Colon (tissue), 2 donors: Measurements from ENCODE around the gene BRWD1.
"Not testable (repeated sequence)": the region's sequence is repeated elsewhere in the genome, so short reads cannot be mapped to it uniquely, and the experiment has no call there.

Experiments used
- FAIRE-seq: peaks from 2 replicates; lab custom pipeline; 2012; peaks lifted over from hg19 to GRCh38; lab: Jason Lieb, UNC
- donor health status: control.
- donor health status: control.

The BRWD1 gene

GRCh38 chr21:39173716-39174680, 139.4 kb downstream of the BRWD1 start:
- FAIRE-seq: no peak

GRCh38 chr21:39169906-39170305, 143.5 kb downstream of the BRWD1 start:
- FAIRE-seq: no peak

- FAIRE-seq: no peak
These were observed 144.6 kb downstream of the BRWD1 start for GRCh38 chr21:39168800-39169199.

- no peak for FAIRE-seq
These were observed 148.9 kb downstream of the BRWD1 start for GRCh38 chr21:39164523-39164922.

- FAIRE-seq: no peak
These were observed 152.4 kb downstream of the BRWD1 start for GRCh38 chr21:39161064-39161463.

GRCh38 chr21:39159342-39160063, 153.9 kb downstream of the BRWD1 start:
- no peak for FAIRE-seq

- not testable (repeated sequence) for FAIRE-seq
These were observed 156.2 kb downstream of the BRWD1 start for GRCh38 chr21:39157241-39157640.

- no peak for FAIRE-seq
These were observed 157.4 kb downstream of the BRWD1 start for GRCh38 chr21:39156024-39156423.

- FAIRE-seq: no peak
These were observed 157.9 kb downstream of the BRWD1 start for GRCh38 chr21:39155578-39155977.

- FAIRE-seq: no peak
These were observed 159.6 kb downstream of the BRWD1 start for GRCh38 chr21:39153842-39154241.

GRCh38 chr21:39153373-39153772, 160.1 kb downstream of the BRWD1 start:
- FAIRE-seq: no peak

GRCh38 chr21:39152271-39152670, 161.2 kb downstream of the BRWD1 start:
- FAIRE-seq: no peak

- no peak for FAIRE-seq
These were observed 162.6 kb downstream of the BRWD1 start for GRCh38 chr21:39150877-39151276.

GRCh38 chr21:39150316-39150715, 163.1 kb downstream of the BRWD1 start:
- no peak for FAIRE-seq

- no peak for FAIRE-seq
These were observed 163.6 kb downstream of the BRWD1 start for GRCh38 chr21:39149882-39150281.

- FAIRE-seq: no peak
These were observed 164.5 kb downstream of the BRWD1 start for GRCh38 chr21:39148975-39149374.

GRCh38 chr21:39144191-39144590, 169.2 kb downstream of the BRWD1 start:
- FAIRE-seq: no peak

GRCh38 chr21:39142972-39143371, 170.5 kb downstream of the BRWD1 start:
- FAIRE-seq: no peak

- FAIRE-seq: no peak
These were observed 171.9 kb downstream of the BRWD1 start for GRCh38 chr21:39141502-39141901.

- no peak for FAIRE-seq
These were observed 175.9 kb downstream of the BRWD1 start for GRCh38 chr21:39137248-39138178.

GRCh38 chr21:39136711-39137110, 176.7 kb downstream of the BRWD1 start:
- no peak for FAIRE-seq

GRCh38 chr21:39136138-39136537, 177.3 kb downstream of the BRWD1 start:
- FAIRE-seq: not testable (repeated sequence)
